Measurements from ENCODE around the gene RRAS2.

- TF ChIP-seq CTCF (IDR thresholded peaks at IDR 0.05): no peak
- TF ChIP-seq POLR2A (IDR thresholded peaks at IDR 0.05): no peak
Measured at GRCh38 chr11:14254533-14255237, 104.3 kb downstream of the RRAS2 start.
